ENCODE results near the gene STRADB.

GRCh38 chr2:201470821-201471731 is 19.5 kb downstream of the STRADB start:
- no peak for TF ChIP-seq CTCF (IDR thresholded peaks at IDR 0.05; ENCODE audit: low read depth, low read length, missing input control)
- TF ChIP-seq RAD21 (IDR thresholded peaks at IDR 0.05) = peak in 1 of 2 donors; percentile 5
